IMR-90 (cell line): Measurements from ENCODE around the gene PRPF6.

ENCODE experiments used
- BHLHE40 ChIP-seq: fragments of 150-350 bp; IDR thresholded peaks from 2 replicates; pipeline ENCODE4 v1.6.1; 2016; ENCODE audit warnings: mild to moderate bottlenecking, low read depth, low read length
- CEBPB ChIP-seq: IDR thresholded peaks from 2 replicates; pipeline ENCODE4 v1.6.1; 2012; ENCODE audit warnings: low read depth, low read length, improper control_type of control experiment
- CTCF ChIP-seq: conservative IDR thresholded peaks from 2 replicates; pipeline ENCODE4 v1.5.1; 2012; ENCODE audit warnings: mild to moderate bottlenecking, low read depth, low read length, improper control_type of control experiment
- ELK1 ChIP-seq: fragments of 150-350 bp; IDR thresholded peaks from 2 replicates; pipeline ENCODE4 v1.6.1; 2016; ENCODE audit warnings: low read depth, mild to moderate bottlenecking, low read length, moderate library complexity, borderline replicate concordance
- FOS ChIP-seq: fragments of 150-350 bp; IDR thresholded peaks from 2 replicates; pipeline ENCODE4 v1.6.1; 2016; ENCODE audit warnings: low read depth, low read length
- POLR2A ChIP-seq: IDR thresholded peaks from 2 replicates; pipeline ENCODE4 v1.6.1; 2012; ENCODE audit warnings: mild to moderate bottlenecking, low read depth, low read length
- RAD21 ChIP-seq: IDR thresholded peaks from 2 replicates; pipeline ENCODE4 v1.6.1; 2012; ENCODE audit warnings: low read length, improper control_type of control experiment
- RFX5 ChIP-seq: IDR thresholded peaks from 2 replicates; pipeline ENCODE4 v1.8.0; 2012; ENCODE audit warnings: low read depth, mild to moderate bottlenecking, low read length, moderate library complexity
- USF2 ChIP-seq: fragments of 150-350 bp; IDR thresholded peaks from 2 replicates; pipeline ENCODE4 v1.6.1; 2017; ENCODE audit warnings: mild to moderate bottlenecking, antibody characterized with exemption, low read length, low read depth

GRCh38 chr20:64056889-64057627 is 76.1 kb downstream of the PRPF6 start:
- TF ChIP-seq CTCF (no peak), BHLHE40 (no peak), USF2 (no peak), POLR2A (no peak), RAD21 (no peak), RFX5 (no peak), ELK1 (no peak), FOS (no peak), CEBPB (no peak)
